A549 (cell line): Measurements from ENCODE around the gene NFU1. TPM values are rescaled to one million over a fixed set of nuclear protein-coding genes. Genes with fewer than 3 reads are reported as not detected.

ENCODE experiments used
- ATAC-seq, 2 experiments: fragments of 200-7000 bp in 1 of 2; fragments of >200 bp in 1 of 2; cut with Nextera tagmentation in 1 of 2; cut with Tn5 transposase in 1 of 2; 3 replicates each; pipeline versions ENCODE4 v1.8.0 to v1.9.1; 2018 to 2020; ENCODE audit warnings: mild to moderate bottlenecking in 1 of 2, moderate library complexity in 1 of 2
- CTCF ChIA-PET: fragments of 300-600 bp; sonication (Branson Sonifier 250); formaldehyde crosslinking; extraction: SDS; loops from one replicate; lab custom pipeline; 2021; ENCODE audit warnings: antibody characterized with exemption, inconsistent platforms; lab: Yijun Ruan, JAX
- POLR2A ChIA-PET: fragments of 350-600 bp; formaldehyde crosslinking; extraction: SDS; loops from one replicate; lab custom pipeline; 2021; ENCODE audit warnings: antibody characterized with exemption, inconsistent platforms; lab: Yijun Ruan, JAX
- DNase-seq, 2 experiments: peaks; one replicate each; pipeline versions ENCODE4 v3.0.0 to v3.0.0-alpha.2; 2011 to 2016; ENCODE audit warnings: low read depth in 1 of 2, low spot score in 1 of 2
- FAIRE-seq: peaks from 2 replicates; lab custom pipeline; 2011; peaks lifted over from hg19 to GRCh38; lab: Jason Lieb, UNC
- H3K27ac ChIP-seq, 2 experiments: fragments of >200 bp; sonication (Bioruptor Twin); formaldehyde crosslinking; 3 replicates each; pipeline ENCODE4 v1.5.1; 2016 to 2017
- H3K4me1 ChIP-seq: fragments of >200 bp; sonication (Bioruptor Twin); formaldehyde crosslinking; 3 replicates; pipeline ENCODE4 v1.6.1; 2016
- H3K4me2 ChIP-seq: fragments of >200 bp; sonication (Bioruptor Twin); formaldehyde crosslinking; 3 replicates; pipeline ENCODE4 v1.6.1; 2016
- H3K4me3 ChIP-seq: fragments of >200 bp; sonication (Bioruptor Twin); formaldehyde crosslinking; 3 replicates; pipeline ENCODE4 v1.5.1; 2016
- H3K9me3 ChIP-seq: fragments of >200 bp; sonication (Bioruptor Twin); formaldehyde crosslinking; 3 replicates; pipeline ENCODE4 v1.6.1; 2016
- BCL3 ChIP-seq: fragments of >200 bp; sonication (Bioruptor Twin); formaldehyde crosslinking; IDR thresholded peaks from 3 replicates; pipeline ENCODE4 v1.6.1; 2016
- CBX2 ChIP-seq: fragments of 200-600 bp; sonication (generic); IDR thresholded peaks from 2 replicates; pipeline ENCODE4 v1.6.1; 2016; ENCODE audit warnings: low read depth, mild to moderate bottlenecking, borderline replicate concordance
- CBX8 ChIP-seq: fragments of 200-600 bp; sonication (generic); IDR thresholded peaks from 2 replicates; pipeline ENCODE4 v1.6.1; 2016
- CEBPB ChIP-seq, 2 experiments: fragments of >200 bp in 1 of 2; sonication (Bioruptor Twin) in 1 of 2; formaldehyde crosslinking in 1 of 2; IDR thresholded peaks; 2 replicates each; pipeline ENCODE4 v1.6.1; 2012 to 2016
- CHD2 ChIP-seq: fragments of 150-350 bp; IDR thresholded peaks from 2 replicates; pipeline ENCODE4 v1.6.1; 2014; ENCODE audit warnings: low read length; ENCODE audit not compliant: partially characterized antibody
- CHD4 ChIP-seq: fragments of 200-600 bp; sonication (generic); IDR thresholded peaks from 2 replicates; pipeline ENCODE4 v1.6.1; 2016; ENCODE audit warnings: antibody characterized with exemption, mild to moderate bottlenecking, borderline replicate concordance
- EHMT2 ChIP-seq: fragments of 200-600 bp; sonication (generic); IDR thresholded peaks from 2 replicates; pipeline ENCODE4 v1.6.1; 2016; ENCODE audit warnings: antibody characterized with exemption, low read depth, mild to moderate bottlenecking, moderate library complexity
- ELK1 ChIP-seq: fragments of 150-350 bp; IDR thresholded peaks from 2 replicates; pipeline ENCODE4 v1.6.1; 2014; ENCODE audit warnings: low read depth, mild to moderate bottlenecking, low read length
- EP300 ChIP-seq, 2 experiments: fragments of >200 bp; sonication (Bioruptor Twin); formaldehyde crosslinking; IDR thresholded peaks; 2 replicates in 1 of 2; 3 replicates in 1 of 2; pipeline ENCODE4 v1.6.1; 2016 to 2017
- FOSB ChIP-seq: fragments of 250-450 bp; sonication (Bioruptor Pico); IDR thresholded peaks from 2 replicates; pipeline ENCODE4 v1.5.0; 2020; ENCODE audit warnings: mild to moderate bottlenecking, moderate library complexity
- FOXS1 ChIP-seq: fragments of 250-450 bp; sonication (Bioruptor Pico); IDR thresholded peaks from 2 replicates; pipeline ENCODE4 v1.5.0; 2020; ENCODE audit warnings: mild to moderate bottlenecking, moderate library complexity
- HDAC2 ChIP-seq: fragments of 200-600 bp; sonication (generic); IDR thresholded peaks from 2 replicates; pipeline ENCODE4 v1.6.1; 2016
- HES2 ChIP-seq: fragments of >200 bp; sonication (Bioruptor Twin); formaldehyde crosslinking; IDR thresholded peaks from 2 replicates; pipeline ENCODE4 v1.6.1; 2016
- HEYL ChIP-seq: fragments of 250-450 bp; sonication (Bioruptor Pico); IDR thresholded peaks from 2 replicates; pipeline ENCODE4 v1.8.0; 2021; ENCODE audit warnings: mild to moderate bottlenecking, moderate library complexity
- HOXB5 ChIP-seq: fragments of 250-450 bp; sonication (Bioruptor Pico); IDR thresholded peaks from 2 replicates; pipeline ENCODE4 v1.5.0; 2020; ENCODE audit warnings: mild to moderate bottlenecking, moderate library complexity
- JUN ChIP-seq, 2 experiments: fragments of >200 bp; sonication (Bioruptor Twin); formaldehyde crosslinking; IDR thresholded peaks; 2 replicates in 1 of 2; 3 replicates in 1 of 2; pipeline ENCODE4 v1.6.1; 2016 to 2017
- MAX ChIP-seq: IDR thresholded peaks from 2 replicates; pipeline ENCODE4 v1.6.1; 2012
- RAD21 ChIP-seq, 2 experiments: fragments of >200 bp in 1 of 2; sonication (Bioruptor Twin) in 1 of 2; formaldehyde crosslinking in 1 of 2; IDR thresholded peaks in 1 of 2; conservative IDR thresholded peaks in 1 of 2; 2 replicates in 1 of 2; 3 replicates in 1 of 2; pipeline ENCODE4 v1.6.1; 2012 to 2018; ENCODE audit warnings: inconsistent platforms in 1 of 2
- RCOR1 ChIP-seq: fragments of 150-350 bp; IDR thresholded peaks from 2 replicates; pipeline ENCODE4 v1.6.1; 2014; ENCODE audit warnings: antibody characterized with exemption, low read length, low read depth
- REST ChIP-seq: fragments of 200-600 bp; sonication (generic); IDR thresholded peaks from 2 replicates; pipeline ENCODE4 v1.6.1; 2016; ENCODE audit warnings: antibody characterized with exemption, mild to moderate bottlenecking, moderate library complexity
- SREBF2 ChIP-seq: fragments of 450-650 bp; IDR thresholded peaks from 2 replicates; pipeline ENCODE4 v1.6.1; 2014; ENCODE audit warnings: mild to moderate bottlenecking, moderate library complexity
- TFCP2L1 ChIP-seq: fragments of 250-450 bp; sonication (Bioruptor Pico); IDR thresholded peaks from 2 replicates; pipeline ENCODE4 v1.5.0; 2021; ENCODE audit warnings: mild to moderate bottlenecking
- ZC3H11A ChIP-seq: fragments of 450-650 bp; IDR thresholded peaks from 2 replicates; pipeline ENCODE4 v1.6.1; 2014; ENCODE audit warnings: antibody characterized with exemption, mild to moderate bottlenecking
- ZFP36 ChIP-seq: fragments of 450-650 bp; IDR thresholded peaks from 2 replicates; pipeline ENCODE4 v1.6.1; 2014; ENCODE audit warnings: borderline replicate concordance; ENCODE audit not compliant: partially characterized antibody
- ZNF302 ChIP-seq: fragments of 250-450 bp; sonication (Bioruptor Pico); IDR thresholded peaks from 2 replicates; pipeline ENCODE4 v1.9.0; 2021; ENCODE audit warnings: inconsistent platforms, mild to moderate bottlenecking, moderate library complexity
- WGBS: methylation state at CpG from one replicate; pipeline ENCODE4 v1.1.6; 2017; ENCODE audit errors: missing lambda C conversion rate; 5-methylcytosine and 5-hydroxymethylcytosine counted together
- polyA plus RNA-seq, 4 experiments: library from polyadenylated mRNA; depleted of rRNA in 3 of 4; stranded (reverse); fragments of >200 nt; fragmentation: RNase III in 1 of 4; extraction: RNeasy Plus Mini Kit Qiagen cat#74134 plus additional on column Dnase treatment in 1 of 4; gene quantifications; 2 replicates in 3 of 4; 3 replicates in 1 of 4; pipeline ENCODE4 v1.2.3, GENCODE V29; 2011 to 2017

The NFU1 gene
- polyA plus RNA-seq, 2 of the 4 experiments (the other 2 are of a cell fraction) = 61.4 to 99.2 TPM

- WGBS = 84% methylated on average over 3 of the region's 3 CpGs
- Histone ChIP-seq H3K9me3 (no peaks in the 10 kb centered on the region), H3K4me3 (no peak overlapping the region), H3K4me2 (no peak overlapping the region), H3K27ac (no peak overlapping the region), H3K4me1 (peaks cover 9% of the 10 kb centered on the region; the same call in 2 of the 3 replicates)
- POLR2A ChIA-PET = interaction anchor here (1.1 kb wide), 1 partner anchor 47 kb away, joined by 5 read pairs; the partner anchor contains the start of gene NFU1
- FAIRE-seq = no peak
- DNase-seq = no peak
- no peak for TF ChIP-seq HES2
- no peak for TF ChIP-seq CEBPB (IDR thresholded peaks at IDR 0.05)
- TF ChIP-seq CBX2 = no peak
- no peak for TF ChIP-seq HOXB5 (CRISPR knock-in tag)
- no peak for TF ChIP-seq FOSB (CRISPR knock-in tag)
- no peak for TF ChIP-seq TFCP2L1 (CRISPR knock-in tag)
- no peak for TF ChIP-seq CHD2
- TF ChIP-seq, all 56 proteins: peak for 0
- no peak for ATAC-seq
- CTCF ChIA-PET = interaction anchor here (1.2 to 2.5 kb wide), 3 partner anchors 8 to 17 kb away, joined by 3 to 7 read pairs (median 3); no protein-coding TSS in a partner anchor
Observed at GRCh38 chr2:69390471-69390870, 46.8 kb downstream of the NFU1 start.

GRCh38 chr2:69390001-69390400 is 47.2 kb downstream of the NFU1 start:
- 90% methylated on average over 3 of the region's 3 CpGs for WGBS
- no peak for DNase-seq
- H3K9me3 ChIP-seq = no peaks in the 10 kb centered on the region
- H3K4me2 ChIP-seq = no peak overlapping the region
- H3K4me1 ChIP-seq = peaks cover 14% of the 10 kb centered on the region
- H3K4me3 ChIP-seq = no peak overlapping the region
- TF ChIP-seq ZNF302 (CRISPR knock-in tag) (no peak), CBX8 (no peak), ZFP36 (no peak), MAX (no peak), HDAC2 (no peak), REST (no peak), EHMT2 (no peak), FOXS1 (CRISPR knock-in tag) (no peak), ZC3H11A (no peak), SREBF2 (no peak), RAD21 (conservative IDR thresholded peaks at IDR 0.05 in 1 of 2, IDR thresholded peaks at IDR 0.05 in 1 of 2) (no peak), BCL3 (no peak), EP300 (IDR thresholded peaks at IDR 0.05) (no peak), JUN (IDR thresholded peaks at IDR 0.05) (no peak), TFCP2L1 (CRISPR knock-in tag) (no peak), RCOR1 (no peak), HEYL (no peak), CHD4 (no peak), ELK1 (no peak)
- ChIA-PET POLR2A (interaction anchor here (1.1 kb wide), 1 partner anchor 47 kb away, joined by 5 read pairs; the partner anchor contains the start of gene NFU1), CTCF (interaction anchor here (1.2 to 2.5 kb wide), 3 partner anchors 9 to 17 kb away, joined by 3 to 7 read pairs (median 3); no protein-coding TSS in a partner anchor)
- no peak overlapping the region for H3K27ac ChIP-seq
- no peak for ATAC-seq
- no peak for FAIRE-seq
